Ureter (tissue), 1 donor: Measurements from ENCODE around the gene PRKCA. TPM values are rescaled to one million over a fixed set of nuclear protein-coding genes. Genes with fewer than 3 reads are reported as not detected.

Experiments used
- total RNA-seq: library from RNA; stranded (reverse); gene quantifications from one replicate; pipeline ENCODE4 v1.2.4, GENCODE V29; 2023
- donor health status: DM: yes; HTN: yes; CAD: no.

The PRKCA gene
- total RNA-seq, 1 donor from 2014 or later, result 58.1 TPM

Other genes starting within 250 kb of the PRKCA start
- gene CEP112, start 110.5 kb upstream of the PRKCA start, total RNA-seq, result 18.0 TPM
- 0.89 TPM for gene APOH, start 73.2 kb upstream of the PRKCA start, total RNA-seq